Stimulated activated CD4-positive, alpha-beta T cell treated with anti-CD3 and anti-CD28 coated beads, Interleukin-15, amount 100 ng/mL, for 24 hours (primary cell): Measurements from ENCODE around the gene TMCO4.
"Not testable (repeated sequence)": the region's sequence is repeated elsewhere in the genome, so short reads cannot be mapped to it uniquely, and the experiment has no call there.

Source experiments
- DNase-seq: peaks from one replicate; pipeline ENCODE4 v3.0.0-alpha.2; 2020

The TMCO4 gene

GRCh38 chr1:19799230-19800075 is at the start of gene TMCO4:
TSS of gene TMCO4 (minus strand) at chr1:19799916. CDS start at chr1:19780758, 19,158 bp downstream.
- peak; percentile 77 for DNase-seq

GRCh38 chr1:19849307-19849706 is 49.6 kb upstream of the TMCO4 start:
- not testable (repeated sequence) for DNase-seq

GRCh38 chr1:19847334-19847733 is 47.6 kb upstream of the TMCO4 start:
- not testable (repeated sequence) for DNase-seq

- DNase-seq = no peak
These were observed 46.6 kb upstream of the TMCO4 start for GRCh38 chr1:19846338-19846737.

- no peak for DNase-seq
These were observed 45.8 kb upstream of the TMCO4 start for GRCh38 chr1:19845555-19845954.

- DNase-seq = no peak
These were observed 45.2 kb upstream of the TMCO4 start for GRCh38 chr1:19844731-19845495.

- no peak for DNase-seq
These were observed 40.5 kb upstream of the TMCO4 start for GRCh38 chr1:19840228-19840627.

GRCh38 chr1:19837866-19838265 is 38.1 kb upstream of the TMCO4 start:
- no peak for DNase-seq

- DNase-seq = no peak
These were observed 35.9 kb upstream of the TMCO4 start for GRCh38 chr1:19835578-19835977.

GRCh38 chr1:19831441-19831840 is 31.7 kb upstream of the TMCO4 start:
- no peak for DNase-seq

GRCh38 chr1:19828546-19828945 is 28.8 kb upstream of the TMCO4 start:
- DNase-seq = no peak

GRCh38 chr1:19825298-19825697 is 25.6 kb upstream of the TMCO4 start:
- no peak for DNase-seq

- DNase-seq = no peak
These were observed 24.8 kb upstream of the TMCO4 start for GRCh38 chr1:19824541-19824940.

- DNase-seq = no peak
These were observed 24.3 kb upstream of the TMCO4 start for GRCh38 chr1:19824036-19824435.

GRCh38 chr1:19819701-19820100 is 20.0 kb upstream of the TMCO4 start:
- no peak for DNase-seq

- DNase-seq = no peak
These were observed 18.6 kb upstream of the TMCO4 start for GRCh38 chr1:19818324-19818723.

- DNase-seq = no peak
These were observed 17.4 kb upstream of the TMCO4 start for GRCh38 chr1:19817160-19817559.

- not testable (repeated sequence) for DNase-seq
These were observed 17.0 kb upstream of the TMCO4 start for GRCh38 chr1:19816737-19817086.

- DNase-seq = no peak
These were observed 16.4 kb upstream of the TMCO4 start for GRCh38 chr1:19815801-19816736.

GRCh38 chr1:19814681-19815503 is 15.2 kb upstream of the TMCO4 start, which contains the start of gene RNF186:
TSS of gene RNF186 (minus strand) at chr1:19815283. CDS start at chr1:19815101, 182 bp downstream.
- no peak for DNase-seq

- DNase-seq = no peak
These were observed 14.5 kb upstream of the TMCO4 start for GRCh38 chr1:19814244-19814661.

- no peak for DNase-seq
These were observed 13.9 kb upstream of the TMCO4 start for GRCh38 chr1:19813643-19813960.
